Neural progenitor cell (in vitro differentiated cells): ENCODE data around the gene TMEM74B. TPM values are rescaled to one million over a fixed set of nuclear protein-coding genes. Genes with fewer than 3 reads are reported as not detected.

Experiments
- DNase-seq: peaks from one replicate; pipeline ENCODE4 v3.0.0-alpha.2; 2016; ENCODE audit warnings: low spot score
- H2AFZ ChIP-seq: fragments of 200-600 bp; sonication (generic); replicated peaks from 2 replicates; pipeline ENCODE4 v1.6.1; 2016; ENCODE audit warnings: antibody characterized with exemption
- H3F3A ChIP-seq: fragments of 200-600 bp; sonication (generic); 2 replicates; pipeline ENCODE4 v1.6.1; 2016; ENCODE audit warnings: antibody characterized with exemption, low read depth
- H3K27ac ChIP-seq: fragments of 200-600 bp; sonication (generic); 2 replicates; pipeline ENCODE4 v1.5.1; 2016; ENCODE audit warnings: mild to moderate bottlenecking
- H3K27me3 ChIP-seq: fragments of 200-600 bp; sonication (generic); 2 replicates; pipeline ENCODE4 v1.6.1; 2016; ENCODE audit warnings: mild to moderate bottlenecking, moderate library complexity
- H3K36me3 ChIP-seq: fragments of 200-600 bp; sonication (generic); 2 replicates; pipeline ENCODE4 v1.5.1; 2016
- H3K4me1 ChIP-seq: fragments of 200-600 bp; sonication (generic); 2 replicates; pipeline ENCODE4 v1.6.1; 2016; ENCODE audit warnings: mixed run types
- H3K4me2 ChIP-seq: fragments of 200-600 bp; sonication (generic); 2 replicates; pipeline ENCODE4 v1.6.1; 2016
- H3K4me3 ChIP-seq: fragments of 200-600 bp; sonication (generic); 2 replicates; pipeline ENCODE4 v1.5.1; 2016
- H3K79me2 ChIP-seq: fragments of 200-600 bp; sonication (generic); 2 replicates; pipeline ENCODE4 v1.6.1; 2016; ENCODE audit warnings: low read depth
- H3K9ac ChIP-seq: fragments of 200-600 bp; sonication (generic); 2 replicates; pipeline ENCODE4 v1.6.1; 2016
- H3K9me3 ChIP-seq: fragments of 200-600 bp; sonication (generic); 2 replicates; pipeline ENCODE4 v1.5.1; 2016; ENCODE audit warnings: low read depth
- H4K20me1 ChIP-seq: fragments of 200-600 bp; sonication (generic); 2 replicates; pipeline ENCODE4 v1.6.1; 2016; ENCODE audit warnings: low read depth
- H3K27ac Mint-ChIP-seq: 3 replicates; pipeline ENCODE4 v1.8.0; 2021; ENCODE audit warnings: mixed read lengths
- H3K27me3 Mint-ChIP-seq: 2 replicates; pipeline ENCODE4 v1.8.0; 2022; ENCODE audit warnings: low read depth, mild to moderate bottlenecking, inconsistent platforms, moderate library complexity, mixed read lengths; ENCODE audit not compliant: insufficient read depth
- H3K36me3 Mint-ChIP-seq: 3 replicates; pipeline ENCODE4 v1.8.0; 2021; ENCODE audit warnings: mixed read lengths
- H3K4me1 Mint-ChIP-seq: 3 replicates; pipeline ENCODE4 v1.8.0; 2021; ENCODE audit warnings: mixed read lengths
- H3K4me3 Mint-ChIP-seq: 3 replicates; pipeline ENCODE4 v1.8.0; 2021; ENCODE audit warnings: mild to moderate bottlenecking, moderate library complexity, mixed read lengths
- H3K9me3 Mint-ChIP-seq: 3 replicates; pipeline ENCODE4 v1.8.0; 2020; ENCODE audit warnings: mixed read lengths
- CTCF ChIP-seq: fragments of 200-600 bp; sonication (generic); IDR thresholded peaks from 2 replicates; pipeline ENCODE4 v1.5.1; 2017; ENCODE audit warnings: antibody characterized with exemption, mild to moderate bottlenecking
- EZH2 ChIP-seq: fragments of 200-600 bp; sonication (generic); IDR thresholded peaks from 2 replicates; pipeline ENCODE4 v1.6.1; 2017; ENCODE audit warnings: antibody characterized with exemption, mild to moderate bottlenecking, moderate library complexity
- EZH2phosphoT487 ChIP-seq: fragments of 200-600 bp; sonication (generic); IDR thresholded peaks from 2 replicates; pipeline ENCODE4 v1.6.1; 2017; ENCODE audit warnings: antibody characterized with exemption
- total RNA-seq: library from RNA; depleted of rRNA; stranded (reverse); fragments of >200 nt; gene quantifications from 2 replicates; pipeline ENCODE4 v1.2.3, GENCODE V29; 2015; ENCODE audit warnings: low replicate concordance

TMEM74B gene
- total RNA-seq, 1 donor from 2014 or later: 2.5 TPM

- TF ChIP-seq CTCF (no peak), EZH2 (no peak), EZH2phosphoT487 (no peak)
- H3K36me3 Mint-ChIP-seq: peaks cover 21% of the 10 kb centered on the region
- H3K27ac Mint-ChIP-seq: no peak overlapping the region
Measured at GRCh38 chr20:1160496-1160895, 24.3 kb downstream of the TMEM74B start.

GRCh38 chr20:1155342-1155741 is 29.4 kb downstream of the TMEM74B start:
- no peaks in the 10 kb centered on the region for H3K27me3 ChIP-seq
- no peaks in the 10 kb centered on the region for H3K9me3 ChIP-seq
- Mint-ChIP-seq H3K4me1 (no peaks in the 10 kb centered on the region), H3K27ac (no peak overlapping the region), H3K27me3 (no peaks in the 10 kb centered on the region), H3K36me3 (peaks cover 28% of the 10 kb centered on the region), H3K9me3 (no peaks in the 10 kb centered on the region), H3K4me3 (no peak overlapping the region)
- no peak overlapping the region for H3K4me3 ChIP-seq
- no peaks in the 10 kb centered on the region for H3K36me3 ChIP-seq
- DNase-seq: no peak
- no peak overlapping the region for H3K9ac ChIP-seq
- H2AFZ ChIP-seq: no peak overlapping the region
- no peaks in the 10 kb centered on the region for H3F3A ChIP-seq
- no peaks in the 10 kb centered on the region for H3K79me2 ChIP-seq
- TF ChIP-seq EZH2 (no peak), EZH2phosphoT487 (no peak), CTCF (no peak)
- H3K27ac ChIP-seq: no peak overlapping the region
- H3K4me2 ChIP-seq: no peak overlapping the region
- no peaks in the 10 kb centered on the region for H3K4me1 ChIP-seq
- H4K20me1 ChIP-seq: peaks cover 8% of the 10 kb centered on the region

More at GRCh38 chr20:1160496-1160895, 24.3 kb downstream of the TMEM74B start:
- Histone ChIP-seq H3K9me3 (no peaks in the 10 kb centered on the region), H3K4me1 (no peaks in the 10 kb centered on the region), H3F3A (no peaks in the 10 kb centered on the region), H4K20me1 (peaks cover 11% of the 10 kb centered on the region), H3K79me2 (no peaks in the 10 kb centered on the region), H3K36me3 (no peaks in the 10 kb centered on the region), H2AFZ (no peak overlapping the region), H3K27ac (no peak overlapping the region), H3K4me2 (no peak overlapping the region), H3K4me3 (no peak overlapping the region), H3K27me3 (no peaks in the 10 kb centered on the region), H3K9ac (no peak overlapping the region)
- H3K4me3 Mint-ChIP-seq: no peak overlapping the region
- H3K4me1 Mint-ChIP-seq: no peaks in the 10 kb centered on the region
- DNase-seq: no peak
- H3K27me3 Mint-ChIP-seq: no peaks in the 10 kb centered on the region
- no peaks in the 10 kb centered on the region for H3K9me3 Mint-ChIP-seq

GRCh38 chr20:1154691-1155090 is 30.1 kb downstream of the TMEM74B start:
- Histone ChIP-seq H3K4me2 (no peak overlapping the region), H3K79me2 (peaks cover 4% of the 10 kb centered on the region), H4K20me1 (peaks cover 13% of the 10 kb centered on the region), H3K36me3 (no peaks in the 10 kb centered on the region), H3K9me3 (no peaks in the 10 kb centered on the region), H3K9ac (no peak overlapping the region), H3K27ac (no peak overlapping the region), H3K4me3 (no peak overlapping the region), H3F3A (no peaks in the 10 kb centered on the region), H3K27me3 (no peaks in the 10 kb centered on the region), H2AFZ (no peak overlapping the region), H3K4me1 (no peaks in the 10 kb centered on the region)
- Mint-ChIP-seq H3K27me3 (no peaks in the 10 kb centered on the region), H3K4me3 (no peak overlapping the region), H3K4me1 (no peaks in the 10 kb centered on the region), H3K27ac (no peak overlapping the region), H3K9me3 (no peaks in the 10 kb centered on the region), H3K36me3 (peaks cover 23% of the 10 kb centered on the region)
- no peak for TF ChIP-seq CTCF
- TF ChIP-seq EZH2phosphoT487: no peak
- TF ChIP-seq EZH2: no peak
- no peak for DNase-seq
